Endometrium (tissue), 2 donors: ENCODE measurements around the gene PTGES3L.

Experiments
- FAIRE-seq: peaks from 2 replicates; lab custom pipeline; 2012; peaks lifted over from hg19 to GRCh38; lab: Jason Lieb, UNC
- donor health status: control.
- donor health status: control.

Gene PTGES3L

GRCh38 chr17:42979511-42980273 is at the start of gene PTGES3L:
Gene PTGES3L, minus strand, starts transcription at chr17:42980080. Its CDS starts 27 bp downstream, at chr17:42980053.
- no peak for FAIRE-seq

GRCh38 chr17:43028221-43028861 is 48.5 kb upstream of the PTGES3L start:
- no peak for FAIRE-seq

GRCh38 chr17:43027091-43028032 is 47.5 kb upstream of the PTGES3L start:
- FAIRE-seq = no peak

- FAIRE-seq = no peak
Measured at GRCh38 chr17:43026595-43026994, 46.7 kb upstream of the PTGES3L start.

GRCh38 chr17:43025766-43026537 is 46.1 kb upstream of the PTGES3L start:
- FAIRE-seq = no peak

- FAIRE-seq = no peak
Measured at GRCh38 chr17:43025290-43025657, 45.4 kb upstream of the PTGES3L start.

GRCh38 chr17:43024407-43025289 is 44.8 kb upstream of the PTGES3L start, which contains the start of gene RND2:
Gene RND2, plus strand, starts transcription at chr17:43025231. Its CDS starts 117 bp downstream, at chr17:43025348.
- FAIRE-seq = no peak

GRCh38 chr17:43021741-43022512 is 42.0 kb upstream of the PTGES3L start, which contains the start of gene VAT1:
Gene VAT1, minus strand, starts transcription at chr17:43022385. Its CDS starts 63 bp downstream, at chr17:43022322.
- no peak for FAIRE-seq

GRCh38 chr17:43020789-43021740 is 41.2 kb upstream of the PTGES3L start:
- no peak for FAIRE-seq

- FAIRE-seq = no peak
Measured at GRCh38 chr17:43020030-43020621, 40.2 kb upstream of the PTGES3L start.

- FAIRE-seq = no peak
Measured at GRCh38 chr17:43019418-43019817, 39.5 kb upstream of the PTGES3L start.

GRCh38 chr17:43018932-43019331 is 39.1 kb upstream of the PTGES3L start:
- FAIRE-seq = no peak

- FAIRE-seq = no peak
Measured at GRCh38 chr17:43018008-43018853, 38.4 kb upstream of the PTGES3L start.

GRCh38 chr17:43016216-43016615 is 36.3 kb upstream of the PTGES3L start:
- no peak for FAIRE-seq

GRCh38 chr17:43015579-43015978 is 35.7 kb upstream of the PTGES3L start:
- FAIRE-seq = no peak

GRCh38 chr17:43014649-43015542 is 35.0 kb upstream of the PTGES3L start:
- no peak for FAIRE-seq
